CD4-positive, CD25-positive, alpha-beta regulatory T cell (primary cell): ENCODE measurements around the gene IFFO2. TPM values are rescaled to one million over a fixed set of nuclear protein-coding genes. Genes with fewer than 3 reads are reported as not detected.
"Not testable (repeated sequence)": the region's sequence is repeated elsewhere in the genome, so short reads cannot be mapped to it uniquely, and the experiment has no call there.

ENCODE experiments used
- ATAC-seq, 2 donors: fragments of 150-1000 bp; cut with Tn5 transposase; one replicate each; pipeline ENCODE4 v1.10.0; 2021; ENCODE audit warnings: low read depth in 2 of 2, moderate number of reproducible peaks in 2 of 2, moderate library complexity in 1 of 2
- DNase-seq, 3 donors: peaks; one replicate each; pipeline versions ENCODE4 v3.0.0 to v3.0.0-alpha.2; 2012 to 2022; ENCODE audit warnings: mixed read lengths in 1 of 3
- H3K27ac ChIP-seq: one replicate; pipeline ENCODE4 v1.7.0; 2013; ENCODE audit warnings: mild to moderate bottlenecking, low read length; ENCODE audit not compliant: insufficient read depth, poor library complexity, severe bottlenecking
- H3K27me3 ChIP-seq: one replicate; pipeline ENCODE4 v1.7.0; 2013; ENCODE audit warnings: low read length; ENCODE audit not compliant: control insufficient read depth, insufficient read depth
- H3K36me3 ChIP-seq: one replicate; pipeline ENCODE4 v1.7.0; 2013; ENCODE audit warnings: mild to moderate bottlenecking, low read length, moderate library complexity; ENCODE audit not compliant: control insufficient read depth, insufficient read depth
- H3K4me1 ChIP-seq: 2 replicates; pipeline ENCODE4 v1.7.0; 2013; ENCODE audit warnings: mild to moderate bottlenecking, low read length; ENCODE audit not compliant: insufficient read depth, control insufficient read depth, poor library complexity, severe bottlenecking
- H3K4me3 ChIP-seq: one replicate; pipeline ENCODE4 v1.7.0; 2013; ENCODE audit warnings: low read depth, mild to moderate bottlenecking, low read length, moderate library complexity
- H3K9me3 ChIP-seq, 2 experiments: 1 replicate in 1 of 2; 2 replicates in 1 of 2; pipeline ENCODE4 v1.7.0; 2013; ENCODE audit warnings: low read length in 2 of 2, mild to moderate bottlenecking in 1 of 2, moderate library complexity in 1 of 2; ENCODE audit not compliant: control insufficient read depth in 2 of 2
- H3K27ac Mint-ChIP-seq, 3 donors: one replicate each; pipeline ENCODE4 v1.8.0; 2020 to 2022; ENCODE audit warnings: mild to moderate bottlenecking in 3 of 3, mixed read lengths in 3 of 3, moderate library complexity in 2 of 3
- H3K27me3 Mint-ChIP-seq: one replicate; pipeline ENCODE4 v1.8.0; 2022; ENCODE audit warnings: mild to moderate bottlenecking, mixed read lengths
- H3K36me3 Mint-ChIP-seq: one replicate; pipeline ENCODE4 v1.8.0; 2020; ENCODE audit warnings: mixed read lengths
- H3K4me1 Mint-ChIP-seq, 4 donors: one replicate each; pipeline ENCODE4 v1.8.0; 2020 to 2022; ENCODE audit warnings: mixed read lengths in 4 of 4, mild to moderate bottlenecking in 1 of 4
- H3K4me3 Mint-ChIP-seq, 4 donors: one replicate each; pipeline ENCODE4 v1.8.0; 2020 to 2022; ENCODE audit warnings: mild to moderate bottlenecking in 4 of 4, mixed read lengths in 4 of 4, moderate library complexity in 3 of 4
- H3K9me3 Mint-ChIP-seq, 7 donors: one replicate each; pipeline ENCODE4 v1.8.0; 2020 to 2022; ENCODE audit warnings: mixed read lengths in 7 of 7, mild to moderate bottlenecking in 3 of 7, moderate library complexity in 2 of 7
- polyA plus RNA-seq, 4 donors: library from polyadenylated mRNA; unstranded; fragments of 300-500 nt; fragmentation: Illumina TruSeq; gene quantifications; one replicate each; pipeline ENCODE4 v1.2.3, GENCODE V29; 2021
- total RNA-seq: library from RNA; stranded (reverse); gene quantifications from one replicate; pipeline ENCODE4 v1.2.3, GENCODE V29; 2022

The IFFO2 gene
- total and polyA plus RNA-seq, 5 donors from 2014 or later = 1.4 to 101 (median 3.0) TPM

DNA sequence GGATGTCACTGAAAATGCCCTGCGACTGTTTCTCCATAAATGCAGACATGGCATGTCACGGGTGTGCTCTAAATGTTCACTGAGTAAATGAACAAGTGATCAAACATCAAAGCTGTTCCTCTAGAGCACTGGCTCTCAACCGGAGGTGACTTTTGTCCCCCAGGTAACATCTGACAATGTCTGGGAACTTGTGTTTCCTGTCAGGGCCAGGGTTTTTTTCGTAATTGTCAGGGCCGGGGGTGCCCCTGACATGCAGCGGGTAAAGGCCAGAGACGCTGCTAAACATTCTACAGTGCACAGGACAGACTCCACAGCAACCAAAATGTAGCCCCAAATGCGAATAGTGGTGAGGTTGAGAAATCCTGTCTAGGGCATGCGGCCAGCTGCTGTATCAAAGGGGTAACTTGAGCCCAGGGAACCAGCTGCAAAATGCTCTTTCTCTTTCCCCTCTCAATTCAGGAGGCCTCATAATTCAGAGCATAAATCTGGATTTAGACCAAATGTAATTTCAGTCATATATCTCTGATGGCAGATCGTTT is 56.1 kb downstream of the IFFO2 start:
- peak in 1 of 3 donors; percentile 39 for DNase-seq

DNA sequence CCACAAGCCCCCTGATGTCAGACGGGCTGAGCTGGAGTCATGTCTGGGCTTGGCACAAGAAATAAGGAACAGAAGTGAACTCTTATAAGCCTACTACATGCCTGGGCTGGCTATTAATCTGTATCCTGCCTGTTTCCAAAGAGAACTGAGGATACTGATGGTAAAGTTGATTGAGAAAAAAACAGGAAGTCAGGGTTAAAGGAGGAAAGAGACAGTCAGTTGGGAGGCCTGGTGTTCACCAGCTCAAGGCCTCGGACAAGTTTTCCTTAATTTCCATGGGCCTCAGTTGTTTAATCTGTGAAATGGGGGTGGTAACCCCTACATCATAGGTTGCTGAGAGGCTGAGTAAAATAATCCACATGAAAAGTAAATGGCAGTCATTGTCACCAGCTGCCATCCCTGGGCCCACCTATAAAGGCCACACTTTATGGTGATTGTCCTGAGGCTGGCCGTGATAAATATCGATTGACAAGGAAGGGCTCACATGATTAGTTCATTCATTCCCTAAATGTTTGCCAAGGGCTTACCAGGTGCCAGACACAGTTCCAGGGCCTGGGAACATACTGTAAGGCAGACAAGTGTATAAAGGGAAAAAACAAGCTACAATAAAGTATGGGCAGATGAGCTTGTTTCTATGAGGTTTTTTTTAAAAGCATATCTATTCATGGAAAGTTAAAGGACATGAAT is 57.0 kb downstream of the IFFO2 start:
- Histone ChIP-seq H3K27me3 (no peaks in the 10 kb centered on the region), H3K4me1 (peaks cover 22% of the 10 kb centered on the region), H3K9me3 (no peaks in the 10 kb centered on the region), H3K4me3 (no peak overlapping the region), H3K36me3 (no peaks in the 10 kb centered on the region), H3K27ac (no peak overlapping the region)
- Mint-ChIP-seq H3K27ac (peak overlapping the region in 1 of 3 donors; percentile 36), H3K9me3 (no peaks in the 10 kb centered on the region), H3K4me1 (peaks cover 10 to 45% (median 15%) of the 10 kb centered on the region in 4 donors), H3K36me3 (no peaks in the 10 kb centered on the region), H3K4me3 (peak overlapping the region in 1 of 4 donors; percentile 89), H3K27me3 (no peaks in the 10 kb centered on the region)
- ATAC-seq (no peak), DNase-seq (no peak)

More for the DNA sequence above, 56.1 kb downstream of the IFFO2 start:
- Mint-ChIP-seq H3K4me1 (peaks cover 10 to 45% (median 16%) of the 10 kb centered on the region in 4 donors), H3K4me3 (peak overlapping the region; percentile 49 to 89 (median 78)), H3K27ac (no peak overlapping the region), H3K36me3 (no peaks in the 10 kb centered on the region), H3K27me3 (no peaks in the 10 kb centered on the region), H3K9me3 (no peaks in the 10 kb centered on the region)
- H3K9me3 ChIP-seq = no peaks in the 10 kb centered on the region
- no peak overlapping the region for H3K4me3 ChIP-seq
- H3K27ac ChIP-seq = no peak overlapping the region
- ATAC-seq = no peak
- no peaks in the 10 kb centered on the region for H3K36me3 ChIP-seq
- H3K4me1 ChIP-seq = peaks cover 22% of the 10 kb centered on the region
- H3K27me3 ChIP-seq = no peaks in the 10 kb centered on the region

GRCh38 chr1:18898567-18898966 is 57.9 kb downstream of the IFFO2 start:
- Mint-ChIP-seq H3K36me3 (no peaks in the 10 kb centered on the region), H3K27ac (peak overlapping the region in 1 of 3 donors; percentile 46), H3K4me3 (no peak overlapping the region), H3K4me1 (peaks cover 4 to 39% (median 11%) of the 10 kb centered on the region in 4 donors), H3K27me3 (no peaks in the 10 kb centered on the region), H3K9me3 (no peaks in the 10 kb centered on the region)
- Histone ChIP-seq H3K4me1 (peaks cover 21% of the 10 kb centered on the region), H3K27ac (no peak overlapping the region), H3K36me3 (no peaks in the 10 kb centered on the region), H3K4me3 (no peak overlapping the region), H3K27me3 (no peaks in the 10 kb centered on the region), H3K9me3 (no peaks in the 10 kb centered on the region)
- ATAC-seq = no peak
- no peak for DNase-seq

DNA sequence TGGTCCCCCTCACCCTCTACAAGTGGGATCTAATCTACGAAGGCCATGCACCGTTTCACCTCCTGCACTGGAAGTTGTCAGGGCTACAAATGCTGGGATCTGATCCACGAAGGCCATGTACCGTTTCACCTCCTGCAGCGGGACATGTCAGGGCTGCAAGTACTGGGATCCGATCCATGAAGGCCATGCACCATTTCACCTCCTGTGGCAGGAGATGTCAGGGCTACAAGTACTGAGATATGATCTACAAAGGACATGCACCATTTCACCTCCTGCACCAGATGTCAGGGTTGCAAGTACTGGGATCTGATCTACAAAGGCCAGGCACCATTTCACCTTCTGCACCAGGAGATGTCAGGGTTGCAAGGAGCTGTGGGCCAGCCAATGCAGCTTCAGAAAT is 61.2 kb downstream of the IFFO2 start:
- no peaks in the 10 kb centered on the region for H3K27me3 ChIP-seq
- H3K36me3 Mint-ChIP-seq = no peaks in the 10 kb centered on the region
- H3K27ac Mint-ChIP-seq = no peak overlapping the region
- no peaks in the 10 kb centered on the region for H3K36me3 ChIP-seq
- H3K4me1 ChIP-seq = no peaks in the 10 kb centered on the region
- peaks cover 0 to 11% (median under 1%) of the 10 kb centered on the region in 4 donors for H3K4me1 Mint-ChIP-seq
- H3K4me3 ChIP-seq = no peak overlapping the region
- H3K9me3 ChIP-seq = no peaks in the 10 kb centered on the region
- H3K9me3 Mint-ChIP-seq = no peaks in the 10 kb centered on the region
- no peak overlapping the region for H3K27ac ChIP-seq
- no peak for ATAC-seq
- no peak overlapping the region for H3K4me3 Mint-ChIP-seq
- H3K27me3 Mint-ChIP-seq = peaks cover 4% of the 10 kb centered on the region
- DNase-seq = no peak

GRCh38 chr1:18893120-18893519 is 63.4 kb downstream of the IFFO2 start:
- no peak for DNase-seq
- no peaks in the 10 kb centered on the region for H3K36me3 Mint-ChIP-seq
- no peaks in the 10 kb centered on the region for H3K9me3 ChIP-seq
- H3K4me1 ChIP-seq = no peaks in the 10 kb centered on the region
- peaks cover 4% of the 10 kb centered on the region for H3K27me3 Mint-ChIP-seq
- no peak overlapping the region for H3K27ac Mint-ChIP-seq
- no peak overlapping the region for H3K4me3 ChIP-seq
- no peak overlapping the region for H3K27ac ChIP-seq
- no peak overlapping the region for H3K4me3 Mint-ChIP-seq
- H3K9me3 Mint-ChIP-seq = no peaks in the 10 kb centered on the region
- H3K36me3 ChIP-seq = no peaks in the 10 kb centered on the region
- H3K27me3 ChIP-seq = no peaks in the 10 kb centered on the region
- H3K4me1 Mint-ChIP-seq = no peaks in the 10 kb centered on the region
- no peak for ATAC-seq

- H3K9me3 Mint-ChIP-seq, H3K27ac ChIP-seq, H3K4me1 Mint-ChIP-seq, H3K36me3 Mint-ChIP-seq, ATAC-seq, H3K4me3 ChIP-seq, H3K4me3 Mint-ChIP-seq, H3K27ac Mint-ChIP-seq, H3K27me3 Mint-ChIP-seq, H3K4me1 ChIP-seq, H3K36me3 ChIP-seq, H3K9me3 ChIP-seq, H3K27me3 ChIP-seq, DNase-seq: not testable (repeated sequence)
These were observed 64.6 kb downstream of the IFFO2 start for GRCh38 chr1:18891858-18892257.

GRCh38 chr1:18891426-18891780 is 65.1 kb downstream of the IFFO2 start:
- DNase-seq = no peak

More at GRCh38 chr1:18891426-18891780, 65.1 kb downstream of the IFFO2 start:
- Histone ChIP-seq H3K27ac (no peak overlapping the region), H3K27me3 (no peaks in the 10 kb centered on the region), H3K4me1 (no peaks in the 10 kb centered on the region), H3K36me3 (no peaks in the 10 kb centered on the region), H3K9me3 (no peaks in the 10 kb centered on the region), H3K4me3 (no peak overlapping the region)
- no peaks in the 10 kb centered on the region for H3K4me1 Mint-ChIP-seq
- no peaks in the 10 kb centered on the region for H3K36me3 Mint-ChIP-seq
- H3K27me3 Mint-ChIP-seq = peaks cover 4% of the 10 kb centered on the region
- ATAC-seq = no peak
- H3K27ac Mint-ChIP-seq = no peak overlapping the region
- no peaks in the 10 kb centered on the region for H3K9me3 Mint-ChIP-seq
- peak overlapping the region in 1 of 4 donors; percentile 65 for H3K4me3 Mint-ChIP-seq
